HepG2 (cell line): Measurements from ENCODE around the gene CCR2. TPM values are rescaled to one million over a fixed set of nuclear protein-coding genes. Genes with fewer than 3 reads are reported as not detected.

Experiments used
- ATAC-seq: fragments of 200-7000 bp; cut with Tn5 transposase; 3 replicates; pipeline ENCODE4 v1.9.1; 2020; ENCODE audit warnings: mild to moderate bottlenecking, moderate library complexity
- BruUV-seq: library from RNA; stranded (reverse); fragments of 400-500 nt; replicated peaks from 2 replicates; lab custom pipeline; 2021; lab: Mats Ljungman, UMichigan
- CTCF ChIA-PET: fragments of 300-600 bp; formaldehyde crosslinking; extraction: SDS; loops from one replicate; lab custom pipeline; 2021; ENCODE audit warnings: low total read pairs, inconsistent platforms, low intra/inter-chr PET ratio; lab: Yijun Ruan, JAX
- POLR2A ChIA-PET: fragments of 350-600 bp; sonication (Branson Sonifier 250); formaldehyde crosslinking; loops from one replicate; lab custom pipeline; 2020; ENCODE audit warnings: antibody characterized with exemption, inconsistent platforms; lab: Yijun Ruan, JAX
- DNase-seq: peaks from one replicate; pipeline ENCODE4 v3.0.0-alpha.2; 2015; ENCODE audit warnings: low spot score
- FAIRE-seq: peaks from 3 replicates; lab custom pipeline; 2011; peaks lifted over from hg19 to GRCh38; lab: Jason Lieb, UNC
- H2AFZ ChIP-seq: one replicate; pipeline ENCODE4 v1.6.1; 2011; ENCODE audit warnings: low read length, inconsistent platforms
- H3K27ac ChIP-seq: fragments of 300-600 bp; 3 replicates; pipeline ENCODE4 v1.8.0; 2011; ENCODE audit warnings: mixed run types, mild to moderate bottlenecking, mixed read lengths, low read length, inconsistent platforms; ENCODE audit not compliant: insufficient read depth; ENCODE audit errors: extremely low read length
- H3K27me3 ChIP-seq, 2 experiments: fragments of 200-600 bp in 1 of 2; 2 replicates in 1 of 2; 3 replicates in 1 of 2; pipeline versions ENCODE4 v1.6.0 to v1.8.0; 2011; ENCODE audit warnings: low read length in 2 of 2, mild to moderate bottlenecking in 2 of 2, moderate library complexity in 2 of 2, inconsistent platforms in 1 of 2; ENCODE audit not compliant: insufficient read depth in 2 of 2, control insufficient read depth in 1 of 2
- H3K36me3 ChIP-seq, 2 experiments: fragments of 200-600 bp in 1 of 2; replicated peaks in 1 of 2; 2 replicates in 1 of 2; 3 replicates in 1 of 2; pipeline versions ENCODE4 v1.5.1 to v1.8.0; 2011; ENCODE audit warnings: low read length in 2 of 2, inconsistent platforms in 1 of 2; ENCODE audit not compliant: insufficient read depth in 2 of 2, control insufficient read depth in 1 of 2
- H3K4me1 ChIP-seq: 2 replicates; pipeline ENCODE4 v1.5.1; 2012; ENCODE audit warnings: low read length, inconsistent platforms; ENCODE audit not compliant: insufficient read depth
- H3K4me2 ChIP-seq: 2 replicates; pipeline ENCODE4 v1.6.0; 2011; ENCODE audit warnings: low read depth, low read length, inconsistent platforms
- H3K4me3 ChIP-seq, 3 experiments: fragments of 200-600 bp in 1 of 3; sonication (generic), shearing (Covaris generic) in 1 of 3; replicated peaks in 1 of 3; 2 replicates each; pipeline ENCODE4 v1.5.1; 2011 to 2016; ENCODE audit warnings: low read length in 3 of 3, inconsistent platforms in 2 of 3, low read depth in 2 of 3, mild to moderate bottlenecking in 2 of 3, control low read depth in 1 of 3, mixed read lengths in 1 of 3; ENCODE audit not compliant: insufficient read depth in 1 of 3
- H3K79me2 ChIP-seq: one replicate; pipeline ENCODE4 v1.6.1; 2011; ENCODE audit warnings: low read length, inconsistent platforms; ENCODE audit not compliant: insufficient read depth
- H3K9ac ChIP-seq: 2 replicates; pipeline ENCODE4 v1.6.0; 2011; ENCODE audit warnings: mild to moderate bottlenecking, low read depth, low read length, inconsistent platforms; ENCODE audit not compliant: insufficient read depth
- H3K9me3 ChIP-seq: 2 replicates; pipeline ENCODE4 v1.5.1; 2012; ENCODE audit warnings: mild to moderate bottlenecking, low read length
- H4K20me1 ChIP-seq: 2 replicates; pipeline ENCODE4 v1.6.0; 2011; ENCODE audit warnings: inconsistent platforms, mild to moderate bottlenecking, low read length, moderate library complexity; ENCODE audit not compliant: insufficient read depth
- ETV5 ChIP-seq: IDR thresholded peaks from 2 replicates; pipeline ENCODE4 v1.6.1; 2018; ENCODE audit warnings: missing biosample characterization, missing genetic modification reagents, inconsistent platforms, borderline replicate concordance
- PHB2 ChIP-seq: fragments of 450-650 bp; IDR thresholded peaks from 2 replicates; pipeline ENCODE4 v1.6.1; 2018; ENCODE audit not compliant: partially characterized antibody
- RBAK ChIP-seq: sonication (generic); formaldehyde crosslinking; IDR thresholded peaks from 2 replicates; pipeline ENCODE4 v1.5.1; 2020; ENCODE audit warnings: mild to moderate bottlenecking, missing genetic modification reagents
- ZNF652 ChIP-seq: IDR thresholded peaks from 2 replicates; pipeline ENCODE4 v1.6.1; 2016; ENCODE audit warnings: low read depth, borderline replicate concordance
- WGBS: methylation state at CpG from one replicate; pipeline ENCODE4 v1.1.6; 2017; ENCODE audit warnings: low lambda C conversion rate; 5-methylcytosine and 5-hydroxymethylcytosine counted together
- in situ Hi-C: cut with HindIII; loops from 2 replicates; pipeline ENCODE4 v1.10.0; 2017; ENCODE audit warnings: low pct_unique_long_range_greater_than_20kb; ENCODE audit not compliant: extremely low pct_ligation_motif_present
- intact Hi-C: fragments of 100-400 bp; cut with micrococcal nuclease; formaldehyde crosslinking; loops from one replicate; pipeline ENCODE4 v1.10.0; 2022; ENCODE audit not compliant: unreplicated experiment
- polyA plus RNA-seq, 8 experiments: library from polyadenylated mRNA; depleted of rRNA in 3 of 8; stranded (reverse) in 7 of 8; unstranded in 1 of 8; fragments of >200 nt; fragmentation: Illumina TruSeq in 4 of 8; extraction: Trizol in 4 of 8; gene quantifications; 2 replicates each; pipeline versions ENCODE4 v1.2.1 to v1.2.3, GENCODE V29; 2011 to 2016; ENCODE audit warnings: low read depth in 4 of 8, missing spikeins in 1 of 8, mixed read lengths in 1 of 8; ENCODE audit not compliant: insufficient read depth in 1 of 8
- total RNA-seq, 5 experiments: library from RNA; depleted of rRNA; stranded (reverse); fragments of >200 nt; fragmentation: Illumina TruSeq; extraction: Trizol; gene quantifications; 2 replicates each; pipeline ENCODE4 v1.2.3, GENCODE V29; 2016; ENCODE audit warnings: low read depth in 1 of 5
- TF ChIP-seq, protein P1 (sequence below): sonication (generic); formaldehyde crosslinking; IDR thresholded peaks from 2 replicates; pipeline ENCODE4 v1.5.0; 2020; ENCODE audit warnings: mild to moderate bottlenecking, missing genetic modification reagents, borderline replicate concordance

The CCR2 gene
- total and polyA plus RNA-seq, 2 of the 13 experiments (the other 11 are each of a cell fraction or from before 2014, with no cell fraction given), result not detected

DNA sequence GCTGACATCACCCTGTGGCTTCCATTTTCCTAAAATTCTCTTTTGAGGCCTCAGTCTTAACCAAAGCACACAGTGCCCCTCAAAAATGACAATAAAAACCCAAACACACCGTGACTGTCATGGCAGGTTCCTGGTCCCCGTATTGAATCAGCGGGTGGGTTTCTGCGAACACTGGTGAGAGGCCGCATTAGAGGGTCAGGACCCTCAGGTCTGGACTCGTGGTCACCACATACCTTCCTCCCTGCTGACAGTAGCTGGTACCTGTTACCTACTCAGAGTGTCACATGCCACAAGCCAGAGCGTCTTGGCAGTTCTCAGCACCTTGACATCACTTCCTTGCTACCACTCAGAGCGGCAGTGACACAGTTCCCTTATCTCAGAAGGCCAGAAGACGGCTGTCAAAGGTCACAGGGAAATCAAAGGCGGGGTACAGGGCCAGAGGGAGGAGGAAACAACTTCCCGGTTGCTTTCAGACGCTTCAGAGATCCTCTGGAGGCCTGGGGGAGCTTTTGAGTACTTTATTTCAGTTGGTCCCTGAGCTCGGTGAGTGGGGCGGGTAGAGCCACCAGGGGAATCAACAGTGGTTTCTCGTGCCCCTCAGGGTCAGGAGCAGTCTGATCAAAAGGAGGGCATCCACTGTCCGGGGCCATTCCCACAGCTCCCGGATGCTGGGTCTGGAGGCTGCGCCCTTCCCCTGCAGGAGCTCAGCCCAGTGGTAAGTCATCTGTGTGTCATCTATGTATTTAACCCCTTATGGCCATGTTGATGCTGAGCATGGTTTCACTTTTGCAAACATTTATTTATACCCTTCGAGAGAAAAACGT lies 53.1 kb downstream of the CCR2 start, which contains the start of the genes CCR5AS and CCRL2:
Gene CCR5AS, minus strand, starts transcription at position 279 of the 824 bp plus-strand sequence.
Gene CCRL2, plus strand, starts transcription at position 472 of the 824 bp plus-strand sequence. CDS start 821 bp downstream, outside the sequence.
- intact Hi-C loops (no loop called here), in situ Hi-C loops (no loop called here)
- H3K27ac ChIP-seq, result no peak within 1 kb of the TSS

More for the DNA sequence above, 53.1 kb downstream of the CCR2 start, which contains the start of the genes CCR5AS and CCRL2:
- BruUV-seq, result no TSS peak
- no peaks in the 10 kb centered on the region for H3K79me2 ChIP-seq
- WGBS, result 30% methylated on average over 12 of the region's 20 CpGs
- FAIRE-seq, result no peak
- ChIA-PET CTCF (no interaction called here), POLR2A (no interaction called here)
- H3K9ac ChIP-seq, result no peak within 1 kb of the TSS
- no peak for ATAC-seq
- H3K9me3 ChIP-seq, result no peaks in the 10 kb centered on the region
- H3K4me1 ChIP-seq, result no peaks in the 10 kb centered on the region
- no peaks in the 10 kb centered on the region for H3K36me3 ChIP-seq
- DNase-seq, result no peak
- H4K20me1 ChIP-seq, result no peaks in the 10 kb centered on the region
- peaks cover 2 to 8% of the 10 kb centered on the region in 2 experiments; a peak in 2 of 5 replicates for H3K27me3 ChIP-seq
- TF ChIP-seq RBAK (CRISPR knock-in tag) (no peak), ZNF652 (CRISPR knock-in tag) (peak; percentile 55; the same call in 1 of the 2 replicates), ETV5 (CRISPR knock-in tag) (no peak), PHB2 (no peak)
- TF ChIP-seq, protein P1, sequence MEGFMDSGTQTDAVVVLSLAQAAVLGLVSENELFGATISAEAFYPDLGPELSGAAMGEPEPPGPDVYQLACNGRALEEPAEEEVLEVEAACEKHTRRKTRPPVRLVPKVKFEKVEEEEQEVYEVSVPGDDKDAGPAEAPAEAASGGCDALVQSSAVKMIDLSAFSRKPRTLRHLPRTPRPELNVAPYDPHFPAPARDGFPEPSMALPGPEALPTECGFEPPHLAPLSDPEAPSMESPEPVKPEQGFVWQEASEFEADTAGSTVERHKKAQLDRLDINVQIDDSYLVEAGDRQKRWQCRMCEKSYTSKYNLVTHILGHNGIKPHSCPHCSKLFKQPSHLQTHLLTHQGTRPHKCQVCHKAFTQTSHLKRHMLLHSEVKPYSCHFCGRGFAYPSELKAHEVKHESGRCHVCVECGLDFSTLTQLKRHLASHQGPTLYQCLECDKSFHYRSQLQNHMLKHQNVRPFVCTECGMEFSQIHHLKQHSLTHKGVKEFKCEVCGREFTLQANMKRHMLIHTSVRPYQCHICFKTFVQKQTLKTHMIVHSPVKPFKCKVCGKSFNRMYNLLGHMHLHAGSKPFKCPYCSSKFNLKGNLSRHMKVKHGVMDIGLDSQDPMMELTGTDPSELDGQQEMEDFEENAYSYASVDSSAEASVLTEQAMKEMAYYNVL, result no peak
- no peak within 1 kb of the TSS for H2AFZ ChIP-seq
- 0 out of 2 replicates have a peak within 1 kb of the TSS, but pooled peaks have one; percentile 2 for H3K4me2 ChIP-seq
- H3K4me3 ChIP-seq, result no peak within 1 kb of the TSS
